ENCODE results near the gene IZUMO1. TPM values are rescaled to one million over a fixed set of nuclear protein-coding genes. Genes with fewer than 3 reads are reported as not detected.

The IZUMO1 gene
- total and polyA plus RNA-seq, 2 of the 8 experiments (the other 6 are each of a cell fraction or from before 2014, with no cell fraction given): 0.33 to 1.8 TPM

- 0 out of 2 replicates have a peak, but pooled peaks have one; percentile 47 for TF ChIP-seq RBBP5 (IDR thresholded peaks at IDR 0.05; ENCODE audit: borderline replicate concordance, low read depth, low read length)
- TF ChIP-seq NANOG (IDR thresholded peaks at IDR 0.05; ENCODE audit: insufficient read depth, low read depth, low read length, poor library complexity, severe bottlenecking): peak; percentile 43
These were observed 11.6 kb downstream of the IZUMO1 start (continued) for GRCh38 chr19:48735031-48735615.
